Frontal cortex (tissue), 4 donors: ENCODE data around the gene SMOC2. TPM values are rescaled to one million over a fixed set of nuclear protein-coding genes. Genes with fewer than 3 reads are reported as not detected.
"Not testable (repeated sequence)": the region's sequence is repeated elsewhere in the genome, so short reads cannot be mapped to it uniquely, and the experiment has no call there.

Experiments
- DNase-seq, 2 donors: peaks; one replicate each; pipeline ENCODE4 v3.0.0; 2012; ENCODE audit warnings: low spot score in 2 of 2
- FAIRE-seq: peaks from 2 replicates; lab custom pipeline; 2012; peaks lifted over from hg19 to GRCh38; lab: Jason Lieb, UNC
- total RNA-seq: library from RNA; depleted of rRNA; stranded (reverse); fragments of >200 nt; gene quantifications from one replicate; pipeline ENCODE4 v1.2.3, GENCODE V29; 2014
- donor health status: control.
- donor health status: control.
- donor health status: control.

The SMOC2 gene
- total RNA-seq, 1 donor from 2014 or later: 4.9 TPM

DNA sequence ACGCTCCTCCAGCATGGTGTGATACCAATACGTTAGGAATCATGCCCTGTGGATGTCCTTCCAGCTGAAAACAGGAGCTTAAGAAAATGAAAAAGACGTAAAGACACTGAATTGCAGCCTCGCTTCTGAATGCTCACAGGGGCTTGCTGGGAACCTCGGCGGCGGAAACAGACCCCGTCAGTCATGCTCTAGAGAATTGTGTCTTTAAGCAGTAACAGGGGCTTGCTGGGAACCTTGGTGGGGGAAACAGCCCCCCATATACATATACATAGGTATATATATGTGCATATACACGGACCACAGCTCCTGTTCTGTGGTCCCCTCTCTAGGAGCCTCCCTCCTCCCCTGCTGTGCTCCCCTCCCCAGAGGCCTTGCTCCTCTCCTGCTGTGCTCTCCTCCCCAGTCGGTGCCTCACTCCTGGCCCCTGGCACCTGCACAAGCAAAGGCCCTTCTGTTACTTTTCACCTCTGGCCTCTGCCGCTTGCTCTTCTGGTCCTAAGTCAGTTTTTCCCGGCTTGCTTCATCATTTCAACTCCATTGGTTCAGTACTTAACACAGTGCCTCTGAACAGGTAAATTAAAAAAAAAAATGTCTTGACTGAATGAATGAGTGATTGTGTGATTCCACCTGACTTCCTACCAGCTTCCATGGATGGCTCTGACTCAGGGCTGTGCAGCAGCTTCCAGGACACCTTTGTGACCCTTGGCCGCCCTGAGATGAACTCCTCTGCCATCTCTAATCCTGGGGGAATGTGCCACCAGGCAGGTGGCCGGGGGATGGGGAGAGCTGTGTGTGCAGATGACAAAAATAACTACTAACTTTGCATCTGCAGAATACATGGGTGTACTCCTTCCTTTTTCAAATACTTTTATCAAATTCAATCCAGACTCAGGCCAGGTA lies 246.1 kb downstream of the SMOC2 start:
- FAIRE-seq: no peak
- no peak for DNase-seq

DNA sequence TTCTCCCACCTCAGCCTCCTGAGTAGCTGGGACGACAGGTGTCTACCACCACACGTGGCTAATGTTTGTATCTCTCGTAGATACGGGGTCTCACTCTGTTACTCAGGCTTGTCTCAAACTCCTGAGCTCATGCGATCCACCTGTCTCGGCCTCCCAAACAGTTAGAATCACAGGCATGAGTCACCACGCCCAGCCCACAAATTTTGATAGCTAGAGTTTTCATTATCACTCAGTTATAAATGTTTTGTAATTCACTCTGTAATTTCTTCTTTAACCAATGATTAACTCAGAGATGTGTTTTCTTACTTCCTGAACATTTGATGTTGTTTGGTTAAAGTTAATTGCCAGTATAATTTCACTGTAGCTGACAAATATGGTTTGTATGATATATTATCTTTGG lies 249.3 kb downstream of the SMOC2 start:
- FAIRE-seq (no peak), DNase-seq (no peak)

DNA sequence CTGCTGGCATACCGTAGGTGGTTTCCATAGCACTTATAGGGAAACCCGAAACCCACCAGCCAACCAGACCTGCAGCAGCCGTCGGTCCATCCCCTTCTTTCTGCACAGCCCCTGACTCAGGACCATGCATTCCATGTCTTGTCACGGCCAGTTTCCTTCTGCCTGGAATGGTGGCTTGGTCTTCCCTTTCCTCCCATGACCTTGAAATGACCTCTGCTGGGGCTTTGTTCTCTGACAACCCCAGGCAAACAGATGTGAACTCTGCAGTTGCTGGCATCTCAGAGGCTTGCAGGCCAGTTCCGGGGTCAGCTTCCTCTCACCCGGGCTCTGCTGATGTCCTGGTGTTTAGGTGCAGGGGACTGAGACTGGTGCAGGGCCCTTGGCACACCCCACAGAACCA lies 250.8 kb downstream of the SMOC2 start:
- FAIRE-seq (no peak), DNase-seq (no peak)

DNA sequence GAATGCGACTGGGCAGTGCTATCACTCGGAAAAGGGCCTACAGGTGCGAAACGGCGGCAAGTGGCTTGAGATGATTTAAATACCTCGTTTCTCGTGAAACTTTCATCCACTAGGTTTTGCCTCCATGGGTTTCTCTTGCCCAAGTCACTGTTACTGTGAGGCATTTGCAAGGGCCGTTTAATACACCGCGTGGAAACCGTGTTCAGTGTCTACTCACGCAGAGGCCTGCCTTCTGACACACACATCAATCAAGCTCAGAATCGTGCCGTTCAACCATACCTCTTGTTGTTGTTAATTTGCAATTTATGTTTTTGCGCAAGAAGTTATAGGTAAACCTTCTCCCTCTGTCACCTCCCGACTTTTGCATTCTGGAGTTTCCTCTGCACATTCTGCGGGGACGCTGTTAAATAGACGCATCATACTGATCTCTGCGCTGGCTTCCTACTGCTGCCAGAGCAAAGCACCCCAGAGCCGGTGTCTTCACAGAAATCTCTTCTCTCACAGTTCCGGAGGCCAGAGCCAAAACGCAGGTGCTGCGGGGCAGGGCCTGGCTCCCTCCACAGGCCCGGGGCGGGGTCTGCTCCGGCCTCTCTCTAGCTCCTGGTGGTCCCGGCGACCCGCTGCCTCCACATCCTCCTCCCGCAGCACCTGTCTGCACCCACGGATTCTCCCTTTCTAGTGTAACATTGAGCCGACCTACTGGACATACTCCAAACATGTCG lies 251.4 kb downstream of the SMOC2 start:
- DNase-seq (no peak), FAIRE-seq (no peak)

DNA sequence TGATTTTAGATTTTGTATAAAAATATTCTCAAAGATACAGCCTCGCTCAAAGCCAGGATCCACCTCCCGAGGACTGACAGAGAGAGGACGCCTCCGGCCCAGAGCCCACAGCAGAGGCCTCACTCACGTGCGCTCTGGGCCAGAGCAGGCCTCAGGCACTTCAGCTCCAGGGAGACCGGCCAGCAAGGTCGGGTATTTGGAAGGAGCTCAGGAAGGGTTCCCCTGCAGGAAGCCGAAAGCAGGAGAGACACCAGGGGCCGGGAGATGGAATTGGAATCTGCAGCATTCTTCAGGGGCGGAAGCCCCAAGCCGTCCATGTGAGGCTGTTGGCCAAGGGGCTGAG lies 251.9 kb downstream of the SMOC2 start:
- not testable (repeated sequence) for DNase-seq, FAIRE-seq

DNA sequence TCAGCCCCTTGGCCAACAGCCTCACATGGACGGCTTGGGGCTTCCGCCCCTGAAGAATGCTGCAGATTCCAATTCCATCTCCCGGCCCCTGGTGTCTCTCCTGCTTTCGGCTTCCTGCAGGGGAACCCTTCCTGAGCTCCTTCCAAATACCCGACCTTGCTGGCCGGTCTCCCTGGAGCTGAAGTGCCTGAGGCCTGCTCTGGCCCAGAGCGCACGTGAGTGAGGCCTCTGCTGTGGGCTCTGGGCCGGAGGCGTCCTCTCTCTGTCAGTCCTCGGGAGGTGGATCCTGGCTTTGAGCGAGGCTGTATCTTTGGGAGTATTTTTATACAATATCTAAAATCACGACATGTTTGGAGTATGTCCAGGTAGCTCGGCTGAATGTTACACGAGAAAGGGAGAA lies 253.8 kb downstream of the SMOC2 start:
- not testable (repeated sequence) for DNase-seq, FAIRE-seq

DNA sequence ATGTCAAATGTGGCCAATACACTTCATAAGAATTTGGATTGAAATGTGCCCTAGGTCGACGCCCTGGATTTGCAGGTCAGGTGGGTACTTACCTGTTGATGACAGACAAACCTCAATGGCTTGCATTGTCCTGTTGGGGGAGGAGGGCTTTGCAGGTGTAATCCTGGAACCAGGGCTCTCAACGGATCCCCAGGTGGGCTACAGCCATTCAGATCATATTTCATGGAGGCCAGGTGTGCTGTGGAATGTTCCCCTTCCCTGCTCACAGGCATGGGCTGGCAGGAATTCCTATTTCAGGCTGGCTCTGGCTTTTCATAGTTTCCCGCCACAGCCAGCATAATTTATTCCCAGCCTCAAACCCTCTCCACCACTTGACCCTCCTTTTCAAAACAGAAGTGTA lies 254.7 kb downstream of the SMOC2 start:
- FAIRE-seq (no peak), DNase-seq (no peak)

DNA sequence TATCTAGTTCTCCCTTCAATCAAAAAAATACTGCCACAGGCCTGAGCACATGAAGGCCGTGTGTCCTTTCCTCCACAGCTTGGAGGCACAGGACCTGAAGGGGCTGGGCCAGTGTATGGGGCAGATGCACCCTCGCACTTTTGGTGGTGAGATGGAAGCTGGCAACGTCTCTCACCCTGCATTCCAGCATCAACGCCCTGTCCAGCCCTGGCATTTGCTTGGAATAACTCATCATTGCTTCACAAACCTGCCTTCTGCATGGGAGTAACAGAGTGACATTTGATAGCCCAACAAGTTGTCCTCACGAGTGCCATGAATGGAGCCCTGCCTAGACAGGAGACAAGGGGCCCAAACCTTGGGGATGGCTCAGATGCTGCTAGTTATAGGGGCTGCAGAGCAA lies 257.9 kb downstream of the SMOC2 start:
- no peak for FAIRE-seq

DNA sequence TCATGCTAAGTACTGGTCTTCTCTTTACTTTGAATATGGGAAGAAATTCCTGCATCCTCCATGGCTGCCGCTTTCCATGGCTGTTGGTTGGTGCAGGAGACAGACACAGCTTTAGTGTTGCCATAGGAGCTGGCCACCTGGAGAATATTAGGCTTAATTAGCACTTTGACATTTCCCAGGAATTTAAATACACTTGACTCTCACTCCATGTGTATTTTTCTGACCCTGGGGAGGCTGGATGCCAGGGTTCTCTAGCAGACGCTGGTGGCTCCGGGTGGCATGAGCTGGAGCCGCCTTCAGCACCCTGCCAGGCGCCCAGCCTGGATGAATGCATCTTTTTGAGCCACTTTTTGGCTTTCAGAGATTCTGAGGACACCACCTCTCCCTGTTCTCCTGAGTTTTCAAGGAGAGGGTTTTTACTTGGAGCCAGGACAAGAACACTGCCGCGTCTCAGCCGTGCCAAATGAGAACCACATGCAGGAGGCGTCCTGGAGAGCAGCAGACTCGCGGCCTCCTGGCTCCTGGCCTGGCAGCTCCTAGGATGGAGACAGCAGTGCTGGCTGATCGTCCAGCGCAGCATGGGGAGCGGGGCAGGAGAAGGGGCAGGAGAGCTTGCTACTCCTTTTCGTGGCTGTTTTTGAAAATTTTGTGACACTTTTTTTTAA lies 258.8 kb downstream of the SMOC2 start:
- FAIRE-seq (no peak), DNase-seq (peak; percentile 19 to 27)

More for the DNA sequence above, 257.9 kb downstream of the SMOC2 start:
- no peak for DNase-seq

DNA sequence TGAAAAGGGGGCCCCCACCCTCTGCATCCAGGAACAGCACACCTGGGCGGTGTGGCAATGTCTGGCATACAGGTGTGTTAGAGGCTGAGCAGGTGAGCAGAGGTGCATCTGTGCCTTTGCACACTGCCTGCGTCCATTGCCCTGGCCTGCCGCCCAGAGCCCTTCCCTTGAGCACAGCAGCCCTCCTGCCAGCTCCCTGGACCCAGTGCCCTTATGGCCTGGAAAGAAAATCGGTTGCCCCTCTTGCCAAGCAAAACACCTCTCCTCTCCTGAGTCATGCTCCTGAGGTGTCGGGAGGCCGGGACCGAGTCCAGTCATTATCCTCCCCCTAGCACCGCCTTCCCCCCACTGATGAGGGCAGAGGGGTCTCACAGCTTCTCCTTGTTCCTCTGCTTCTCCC lies 259.9 kb downstream of the SMOC2 start:
- FAIRE-seq: no peak

DNA sequence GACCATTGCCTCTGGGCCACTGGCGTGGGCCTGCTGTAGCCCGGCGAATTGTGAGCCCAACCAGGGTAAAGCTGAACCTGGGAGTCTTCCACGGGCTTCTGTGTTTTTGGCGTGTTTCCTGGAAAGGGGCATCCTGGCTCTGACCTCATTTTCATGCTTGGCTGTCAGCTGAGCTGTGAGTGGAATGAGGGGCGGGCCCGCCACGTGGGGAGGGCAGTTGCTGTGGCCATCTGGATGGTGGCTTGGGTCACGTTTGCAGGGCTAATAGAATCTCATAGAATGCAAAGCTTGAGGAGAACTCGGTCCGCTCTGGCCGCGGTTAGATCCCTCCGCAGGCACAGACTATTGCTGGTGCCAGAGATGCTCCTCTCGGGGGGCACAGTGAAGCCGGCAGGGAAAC lies 263.0 kb downstream of the SMOC2 start:
- FAIRE-seq: no peak
- peak in 1 of 2 donors; percentile 33 for DNase-seq

More for the DNA sequence above, 259.9 kb downstream of the SMOC2 start:
- no peak for DNase-seq

DNA sequence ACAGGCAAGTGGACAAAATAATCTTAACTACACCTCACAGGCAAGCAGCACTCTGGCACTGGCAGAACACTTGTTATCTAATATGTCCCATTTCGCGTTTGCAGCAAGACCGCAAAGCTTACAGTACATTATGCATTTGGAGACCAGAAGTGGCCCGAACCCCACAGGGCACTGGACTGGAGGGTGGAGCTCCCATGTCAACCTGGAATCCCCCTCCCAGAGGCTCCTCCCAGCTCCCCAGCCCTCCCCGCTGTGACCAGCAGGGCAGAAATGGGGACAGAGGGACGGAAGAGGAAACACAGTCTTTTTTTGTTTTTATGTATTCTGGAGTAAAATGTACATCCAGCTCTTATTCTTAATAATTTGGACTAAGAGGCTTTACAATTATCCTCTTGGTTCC lies 263.7 kb downstream of the SMOC2 start:
- no peak for FAIRE-seq

DNA sequence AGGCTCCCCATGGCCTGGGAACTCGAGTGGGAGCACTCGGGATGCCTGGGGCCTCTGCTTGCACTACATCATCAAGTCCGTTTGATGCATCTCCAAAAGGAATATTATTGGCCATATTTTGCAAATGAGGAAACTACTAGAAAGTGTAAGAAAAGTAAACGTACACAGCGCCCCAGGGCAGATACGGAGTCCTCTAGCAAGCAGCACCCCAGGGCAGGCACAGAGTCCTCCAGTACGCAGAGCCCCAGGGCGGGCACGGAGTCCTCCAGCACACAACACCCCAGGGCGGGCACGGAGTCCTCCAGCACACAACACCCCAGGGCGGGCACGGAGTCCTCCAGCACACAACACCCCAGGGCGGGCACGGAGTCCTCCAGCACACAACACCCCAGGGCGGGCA lies 264.3 kb downstream of the SMOC2 start:
- DNase-seq, FAIRE-seq: not testable (repeated sequence)

More for the DNA sequence above, 263.7 kb downstream of the SMOC2 start:
- no peak for DNase-seq

DNA sequence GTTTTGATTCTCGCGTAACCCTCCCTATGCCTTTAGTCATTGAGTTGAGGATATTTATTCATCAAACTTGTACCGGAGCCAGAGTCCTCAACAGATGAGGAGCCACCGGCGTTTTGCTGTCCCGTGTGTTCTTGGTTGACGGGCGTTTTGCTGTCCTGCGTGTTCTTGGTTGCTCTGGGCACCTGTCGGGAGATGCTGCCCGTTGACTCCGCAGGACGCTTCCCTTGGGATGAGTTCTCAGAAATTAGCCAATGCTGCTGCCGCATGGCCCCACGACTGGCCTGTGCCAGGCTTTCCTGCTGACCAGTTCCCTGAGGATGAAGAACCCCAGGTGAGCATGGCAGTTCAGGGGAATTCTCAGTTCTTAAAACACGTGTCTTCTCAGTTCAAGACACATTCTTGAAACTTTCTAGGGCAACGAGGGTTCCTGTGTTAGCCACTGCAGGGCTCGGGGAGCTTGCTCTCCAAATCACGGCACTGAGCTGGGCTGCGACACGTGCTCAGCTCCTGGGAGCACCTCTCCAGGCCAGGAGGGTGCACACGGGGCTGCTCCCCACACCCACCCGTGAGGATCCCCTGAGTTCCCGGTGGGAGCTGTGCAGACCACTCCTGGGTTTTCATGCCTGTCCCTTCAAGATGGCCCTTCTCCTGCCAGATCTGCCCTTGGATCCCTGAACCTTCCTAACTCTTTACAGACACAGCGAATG lies 265.6 kb downstream of the SMOC2 start:
- FAIRE-seq: no peak

DNA sequence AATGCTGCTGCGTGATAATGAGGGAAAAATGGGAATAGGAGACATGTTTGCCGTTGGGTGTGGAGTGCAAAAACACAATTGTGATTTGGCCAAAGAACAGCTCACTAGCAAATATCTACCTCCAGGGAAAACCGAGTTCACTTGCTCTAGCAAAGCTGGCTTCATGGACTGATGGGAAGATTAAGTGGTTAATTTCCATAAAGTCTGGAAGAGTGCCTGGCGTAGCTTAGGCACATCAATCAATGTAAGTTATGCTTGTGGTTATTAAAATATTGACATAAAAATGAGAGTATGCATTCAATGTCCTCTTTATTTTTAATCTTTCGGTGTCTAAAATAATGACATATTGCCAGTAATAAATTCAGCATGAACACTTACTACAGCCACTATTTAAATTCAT lies 267.5 kb downstream of the SMOC2 start:
- DNase-seq (no peak), FAIRE-seq (no peak)

More for the DNA sequence above, 265.6 kb downstream of the SMOC2 start:
- DNase-seq: no peak

DNA sequence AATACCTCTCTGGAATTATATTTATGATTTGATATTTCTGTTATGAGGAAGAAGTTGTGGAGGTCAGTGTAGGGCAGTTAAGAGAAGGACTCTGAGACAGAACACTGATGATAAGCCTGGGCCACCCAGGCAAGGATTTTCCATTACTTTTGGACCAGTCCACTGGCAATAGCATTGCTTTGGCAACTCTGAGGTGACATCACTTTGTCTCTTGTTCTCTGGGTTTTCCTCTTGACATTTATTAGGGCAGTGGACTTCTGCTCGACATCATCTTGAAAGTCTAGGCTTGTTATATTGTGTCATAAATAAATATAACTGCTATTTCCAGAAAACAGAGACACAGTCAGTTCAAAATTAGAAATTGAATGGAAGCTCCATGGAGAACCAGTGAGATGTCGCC lies 268.0 kb downstream of the SMOC2 start:
- no peak for FAIRE-seq
- no peak for DNase-seq

DNA sequence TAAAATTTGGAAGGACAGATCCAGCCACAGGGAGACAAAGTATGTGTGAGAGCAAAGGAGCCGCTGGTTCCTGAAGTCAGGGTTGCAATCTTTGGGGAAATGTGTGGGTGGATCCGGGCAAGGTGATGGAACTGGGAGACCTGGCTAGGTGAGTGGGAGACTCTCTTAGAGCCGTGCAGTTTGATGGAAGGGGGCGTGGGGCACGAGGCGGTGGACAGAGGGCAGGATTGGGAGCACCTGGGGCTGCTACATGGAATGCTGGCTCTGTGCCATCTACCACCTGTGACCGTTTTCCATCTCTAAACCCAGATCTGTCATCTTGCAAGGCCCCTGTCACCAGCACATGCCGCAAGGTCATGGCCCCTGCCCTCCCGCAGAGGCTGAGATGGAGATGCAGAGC lies 268.4 kb downstream of the SMOC2 start:
- DNase-seq: no peak
- no peak for FAIRE-seq

DNA sequence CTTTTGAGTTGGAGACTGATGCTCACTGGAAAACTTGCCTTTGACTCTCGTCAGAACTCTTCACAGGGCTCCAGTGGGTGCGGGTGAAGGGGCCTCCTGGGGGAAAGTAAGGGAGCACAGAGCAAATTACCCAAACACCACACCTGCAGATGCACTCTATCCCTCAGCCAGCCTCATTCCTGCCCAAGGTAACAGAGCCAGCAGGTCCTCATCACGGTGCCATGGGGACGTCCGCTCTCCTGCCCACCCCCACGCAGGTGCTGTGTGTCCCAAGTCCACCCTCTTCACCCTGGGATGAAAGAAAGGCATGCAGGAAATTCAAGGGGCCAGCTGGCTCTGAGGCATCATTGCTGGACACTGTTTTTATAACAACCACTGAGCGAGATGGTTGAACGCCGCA lies 269.0 kb downstream of the SMOC2 start:
- FAIRE-seq (no peak), DNase-seq (no peak)

DNA sequence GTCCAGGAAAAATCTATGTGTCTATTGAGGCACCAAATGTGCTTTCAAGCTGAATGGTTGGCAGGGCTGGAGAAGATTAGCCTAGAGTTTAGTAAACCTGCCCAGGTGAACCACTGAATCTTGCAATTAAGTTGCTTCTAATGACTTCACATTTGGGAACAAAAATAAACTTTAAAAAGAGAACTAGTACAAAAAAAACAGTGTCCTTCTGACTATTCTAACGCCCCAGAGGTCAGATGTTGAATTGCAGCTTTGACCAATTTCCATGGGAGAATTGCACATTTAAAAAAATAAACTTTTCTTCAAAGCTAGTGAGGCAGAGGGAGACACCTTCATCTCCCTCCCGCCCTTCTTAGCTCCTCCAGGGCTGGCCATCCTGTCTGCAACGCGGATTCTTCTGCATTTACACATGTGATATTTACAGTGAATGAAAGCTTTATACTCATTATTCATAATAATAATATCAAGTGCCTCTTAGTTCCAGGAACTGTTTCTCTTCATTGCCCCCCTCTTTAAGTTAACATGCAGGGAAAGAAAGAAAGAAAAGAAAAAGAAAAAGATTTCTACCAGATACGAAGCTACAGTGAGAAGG lies 270.2 kb downstream of the SMOC2 start:
- DNase-seq (no peak), FAIRE-seq (no peak)
